ENCODE data around the gene IPPK. TPM values are rescaled to one million over a fixed set of nuclear protein-coding genes. Genes with fewer than 3 reads are reported as not detected.
"Not testable (repeated sequence)": the region's sequence is repeated elsewhere in the genome, so short reads cannot be mapped to it uniquely, and the experiment has no call there.

Gene IPPK
- total and polyA plus RNA-seq, 2 of the 4 experiments (the other 2 are of a cell fraction): 25.1 to 26.8 TPM

GRCh38 chr9:92623936-92624335, 46.0 kb downstream of the IPPK start:
- POLR2A ChIA-PET (ENCODE audit: unreplicated experiment); H3K9me3 ChIP-seq (ENCODE audit: control insufficient read depth, insufficient read depth, low read length); H2BK5ac ChIP-seq (ENCODE audit: low read depth, low read length, poor library complexity, severe bottlenecking); H2AFZ ChIP-seq (replicated peaks; ENCODE audit: low read length, poor library complexity); H4K8ac ChIP-seq (ENCODE audit: low read depth in 2 of 2, low read length in 2 of 2); H4K5ac ChIP-seq (ENCODE audit: low read depth, low read length); H3K4me1 ChIP-seq (ENCODE audit: control insufficient read depth, insufficient read depth, low read length); in situ Hi-C loops (cut with MboI; ENCODE audit: low sequenced_read_pairs); H3K4me3 ChIP-seq (ENCODE audit: insufficient read depth, low read depth, low read length); H3K23ac ChIP-seq (ENCODE audit: low read depth, low read length); BruUV-seq (replicated peaks); H3K56ac ChIP-seq (ENCODE audit: extremely low read depth, insufficient read depth, low read length); H4K91ac ChIP-seq (ENCODE audit: insufficient read depth, low read depth, low read length); DNase-seq; H2AK5ac ChIP-seq (ENCODE audit: low read depth, low read length); H2BK20ac ChIP-seq (ENCODE audit: low read depth, low read length); CTCF ChIA-PET; H3K4me2 ChIP-seq (ENCODE audit: low read depth, low read length); H3K4ac ChIP-seq (ENCODE audit: low read depth, low read length); H2AK9ac ChIP-seq (replicated peaks; ENCODE audit: low read depth, low read length, poor library complexity); H3K9ac ChIP-seq (ENCODE audit: low read depth, low read length); H3K9me1 ChIP-seq (ENCODE audit: insufficient read depth, low read length); H3K18ac ChIP-seq (ENCODE audit: low read depth, low read length); H3K27me3 ChIP-seq (ENCODE audit: control insufficient read depth, insufficient read depth, low read length); ATAC-seq (ENCODE audit: low read depth); H3K27ac ChIP-seq (ENCODE audit: insufficient read depth, low read length); H4K20me1 ChIP-seq (ENCODE audit: insufficient read depth, low read length); H2BK120ac ChIP-seq (ENCODE audit: low read depth, low read length); H3K14ac ChIP-seq (replicated peaks; ENCODE audit: low read depth, low read length); intact Hi-C loops (cut with micrococcal nuclease); dilution Hi-C loops (cut with HindIII; ENCODE audit: low sequenced_read_pairs, unreplicated experiment); H2BK15ac ChIP-seq (ENCODE audit: low read depth, low read length): not testable (repeated sequence)
- no CpG with 5 or more reads among the region's 3 CpGs for whole genome bisulfite sequencing, 2 experiments (ENCODE audit: extremely low coverage in 2 of 2, insufficient read length in 1 of 2)
- H3K79me1 ChIP-seq (ENCODE audit: low read depth in 1 of 2, low read length in 2 of 2): peaks cover 8 to 15% of the 10 kb centered on the region in 2 experiments
- peaks cover 18% of the 10 kb centered on the region for H3K36me3 ChIP-seq (ENCODE audit: control insufficient read depth, insufficient read depth, low read length)
